ENCODE data around the gene EXOC3L4. TPM values are rescaled to one million over a fixed set of nuclear protein-coding genes. Genes with fewer than 3 reads are reported as not detected.

EXOC3L4 gene
- total RNA-seq, 1 experiment from 2014 or later, result not detected

DNA sequence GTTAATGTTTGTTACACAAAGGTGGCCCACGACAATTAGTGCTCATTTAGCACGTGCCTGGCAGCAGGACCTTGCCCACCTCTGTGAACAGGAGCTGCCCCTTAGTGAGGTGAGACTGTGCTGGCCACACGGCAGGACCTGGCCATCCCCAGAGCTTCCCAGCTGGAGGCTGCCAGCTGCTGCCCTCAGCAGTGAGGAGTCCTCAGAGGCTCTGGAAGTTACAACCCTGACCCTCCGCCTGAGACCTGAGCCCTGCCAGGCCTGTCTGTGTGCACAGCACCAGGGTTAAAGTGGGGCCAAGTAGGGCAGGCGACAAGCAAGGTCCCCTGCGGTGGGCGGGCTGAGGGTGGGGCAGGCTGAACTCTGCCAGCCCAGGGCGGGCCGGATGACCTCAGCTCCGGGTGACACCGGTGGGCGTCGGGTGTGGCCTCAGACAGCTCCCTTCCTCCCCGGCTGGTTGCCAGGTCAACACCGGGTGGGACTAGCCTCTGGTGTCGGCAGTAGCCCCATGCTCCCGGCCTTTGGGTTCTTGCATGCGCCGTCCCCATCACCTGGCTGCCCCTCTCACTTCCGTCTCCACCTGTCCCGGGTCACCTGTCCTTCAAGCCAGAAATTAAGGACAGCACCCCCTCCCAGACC lies 19.7 kb upstream of the EXOC3L4 start:
- Mint-ChIP-seq H3K27ac (ENCODE audit: low read depth, unreplicated experiment) (no peak overlapping the region), H3K36me3 (ENCODE audit: insufficient read depth, unreplicated experiment) (no peaks in the 10 kb centered on the region), H3K4me1 (ENCODE audit: insufficient read depth, unreplicated experiment) (peaks cover 6% of the 10 kb centered on the region), H3K27me3 (ENCODE audit: insufficient read depth, unreplicated experiment) (no peaks in the 10 kb centered on the region), H3K4me3 (ENCODE audit: unreplicated experiment) (no peak overlapping the region), H3K9me3 (ENCODE audit: unreplicated experiment) (no peaks in the 10 kb centered on the region)
- CTCF ChIA-PET, result interaction anchor here (0.5 to 3.0 kb wide), 18 partner anchors 22 to 379 kb away, joined by 3 to 20 read pairs (median 4); no protein-coding TSS in a partner anchor
- DNase-seq (ENCODE audit: unreplicated experiment), result no peak
- TF ChIP-seq, protein P1, sequence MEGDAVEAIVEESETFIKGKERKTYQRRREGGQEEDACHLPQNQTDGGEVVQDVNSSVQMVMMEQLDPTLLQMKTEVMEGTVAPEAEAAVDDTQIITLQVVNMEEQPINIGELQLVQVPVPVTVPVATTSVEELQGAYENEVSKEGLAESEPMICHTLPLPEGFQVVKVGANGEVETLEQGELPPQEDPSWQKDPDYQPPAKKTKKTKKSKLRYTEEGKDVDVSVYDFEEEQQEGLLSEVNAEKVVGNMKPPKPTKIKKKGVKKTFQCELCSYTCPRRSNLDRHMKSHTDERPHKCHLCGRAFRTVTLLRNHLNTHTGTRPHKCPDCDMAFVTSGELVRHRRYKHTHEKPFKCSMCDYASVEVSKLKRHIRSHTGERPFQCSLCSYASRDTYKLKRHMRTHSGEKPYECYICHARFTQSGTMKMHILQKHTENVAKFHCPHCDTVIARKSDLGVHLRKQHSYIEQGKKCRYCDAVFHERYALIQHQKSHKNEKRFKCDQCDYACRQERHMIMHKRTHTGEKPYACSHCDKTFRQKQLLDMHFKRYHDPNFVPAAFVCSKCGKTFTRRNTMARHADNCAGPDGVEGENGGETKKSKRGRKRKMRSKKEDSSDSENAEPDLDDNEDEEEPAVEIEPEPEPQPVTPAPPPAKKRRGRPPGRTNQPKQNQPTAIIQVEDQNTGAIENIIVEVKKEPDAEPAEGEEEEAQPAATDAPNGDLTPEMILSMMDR (IDR thresholded peaks at IDR 0.05; ENCODE audit: unreplicated experiment), result no peak
- no TSS peak for BruUV-seq (replicated peaks)
- POLR2A ChIA-PET, result interaction anchor here (0.7 to 1.4 kb wide), 5 partner anchors 19 to 1608 kb away, joined by 3 to 4 read pairs (median 3); no protein-coding TSS in a partner anchor
- intact Hi-C loops (cut with micrococcal nuclease), result loop anchor here (5.0 to 10.0 kb wide), 2 partner anchors 317 to 380 kb away; no protein-coding TSS in a partner anchor

DNA sequence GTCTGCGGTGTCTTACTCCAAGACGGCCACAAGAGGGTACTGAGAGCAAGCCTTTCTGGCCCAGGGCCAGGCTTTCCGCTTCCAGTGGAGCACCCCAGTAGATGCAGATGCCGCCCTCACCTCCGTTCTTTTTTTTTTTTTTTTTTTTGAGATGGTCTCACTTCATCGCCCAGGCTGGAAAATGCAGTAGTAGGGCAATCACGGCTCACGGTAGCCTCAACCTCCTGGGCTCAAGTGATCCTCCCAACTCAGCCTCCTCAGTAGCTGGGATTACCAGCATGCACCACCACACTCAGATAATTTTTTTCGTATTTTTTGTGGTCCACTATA lies 16.1 kb upstream of the EXOC3L4 start:
- peaks cover 6% of the 10 kb centered on the region for H3K4me1 Mint-ChIP-seq (ENCODE audit: insufficient read depth, unreplicated experiment)
- no peak overlapping the region for H3K4me3 Mint-ChIP-seq (ENCODE audit: unreplicated experiment)
- TF ChIP-seq, protein P1 (IDR thresholded peaks at IDR 0.05; ENCODE audit: unreplicated experiment), result peak; percentile 62
- no peak overlapping the region for H3K27ac Mint-ChIP-seq (ENCODE audit: low read depth, unreplicated experiment)
- no peaks in the 10 kb centered on the region for H3K36me3 Mint-ChIP-seq (ENCODE audit: insufficient read depth, unreplicated experiment)
- no peaks in the 10 kb centered on the region for H3K9me3 Mint-ChIP-seq (ENCODE audit: unreplicated experiment)
- POLR2A ChIA-PET, result no interaction called here
- intact Hi-C loops (cut with micrococcal nuclease), result loop anchor here (1.0 to 10.0 kb wide), 3 partner anchors 214 to 384 kb away; no protein-coding TSS in a partner anchor
- no TSS peak for BruUV-seq (replicated peaks)
- peak; percentile 86 for DNase-seq (ENCODE audit: unreplicated experiment)
- CTCF ChIA-PET, result interaction anchor here (0.6 to 3.2 kb wide), 12 partner anchors 12 to 1941 kb away, joined by 3 to 19 read pairs (median 4); no protein-coding TSS in a partner anchor
- H3K27me3 Mint-ChIP-seq (ENCODE audit: insufficient read depth, unreplicated experiment), result no peaks in the 10 kb centered on the region

DNA sequence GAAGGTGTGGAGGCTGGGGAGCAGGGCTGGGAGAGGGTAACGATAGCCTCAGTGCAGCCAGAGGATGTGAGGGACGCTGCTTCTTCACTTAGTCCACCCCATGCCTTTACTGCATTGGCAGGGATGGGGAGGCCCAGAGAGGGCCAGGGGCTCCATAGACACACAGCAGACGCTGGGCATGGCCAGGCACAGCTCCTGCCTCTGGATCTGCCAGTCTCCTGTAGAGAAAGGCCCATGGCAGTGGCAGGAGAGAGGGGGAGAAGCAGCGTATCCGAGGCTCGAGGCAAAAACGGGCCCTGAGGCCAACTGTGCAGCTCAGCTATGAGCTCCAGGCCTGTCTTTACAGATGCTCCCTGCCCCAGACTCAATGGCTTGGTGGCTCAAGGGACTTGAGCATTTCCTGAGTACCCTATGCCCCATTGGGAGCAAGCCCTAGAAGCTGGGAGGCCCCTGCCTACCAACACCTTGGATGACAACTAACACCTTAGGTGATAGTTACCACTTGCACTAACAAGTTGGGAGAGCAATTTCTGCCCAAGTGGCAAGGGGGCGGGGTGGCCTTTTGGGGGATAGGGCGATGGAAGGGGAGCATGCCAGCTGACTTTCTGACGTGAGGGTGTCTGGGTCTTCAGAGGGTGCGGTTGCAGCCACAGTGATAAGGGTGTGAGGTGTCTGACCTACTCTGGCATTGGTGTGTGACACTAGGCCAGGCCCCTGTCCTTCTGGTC lies 15.5 kb upstream of the EXOC3L4 start:
- TF ChIP-seq, protein P1 (IDR thresholded peaks at IDR 0.05; ENCODE audit: unreplicated experiment), result no peak

DNA sequence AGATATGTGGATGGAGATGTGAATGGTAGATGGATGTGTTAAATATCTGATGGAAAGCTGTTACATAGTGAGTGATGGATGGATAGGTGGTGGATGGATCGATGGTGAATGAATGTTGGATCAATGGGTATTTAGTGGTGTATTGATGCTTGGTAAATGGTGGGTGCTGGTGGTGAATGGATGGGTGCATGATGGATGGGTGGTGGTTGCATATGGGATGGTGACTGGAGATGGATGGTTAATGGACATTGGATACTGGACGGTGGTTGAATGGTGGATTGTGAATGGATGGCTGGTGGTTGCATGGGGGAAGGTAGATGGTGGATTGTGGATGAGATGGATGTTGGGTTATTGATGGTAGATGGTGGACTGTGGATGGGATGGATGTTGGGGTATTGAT lies 12.6 kb upstream of the EXOC3L4 start:
- ChIA-PET CTCF (interaction anchor here (0.6 kb wide), 1 partner anchor 321 kb away, joined by 5 read pairs; no protein-coding TSS in a partner anchor), POLR2A (interaction anchor here (0.5 kb wide), 1 partner anchor 240 kb away, joined by 3 read pairs; no protein-coding TSS in a partner anchor)
- Mint-ChIP-seq H3K27me3 (ENCODE audit: insufficient read depth, unreplicated experiment) (no peaks in the 10 kb centered on the region), H3K4me1 (ENCODE audit: insufficient read depth, unreplicated experiment) (no peaks in the 10 kb centered on the region), H3K9me3 (ENCODE audit: unreplicated experiment) (no peaks in the 10 kb centered on the region), H3K36me3 (ENCODE audit: insufficient read depth, unreplicated experiment) (no peaks in the 10 kb centered on the region), H3K4me3 (ENCODE audit: unreplicated experiment) (no peak overlapping the region), H3K27ac (ENCODE audit: low read depth, unreplicated experiment) (no peak overlapping the region)
- intact Hi-C loops (cut with micrococcal nuclease), result no loop called here
- DNase-seq (ENCODE audit: unreplicated experiment), result no peak
- BruUV-seq (replicated peaks), result no TSS peak
- TF ChIP-seq, protein P1 (IDR thresholded peaks at IDR 0.05; ENCODE audit: unreplicated experiment), result no peak

More for the DNA sequence above, 15.5 kb upstream of the EXOC3L4 start:
- Mint-ChIP-seq H3K4me1 (ENCODE audit: insufficient read depth, unreplicated experiment) (peaks cover 6% of the 10 kb centered on the region), H3K27ac (ENCODE audit: low read depth, unreplicated experiment) (no peak overlapping the region), H3K4me3 (ENCODE audit: unreplicated experiment) (no peak overlapping the region), H3K9me3 (ENCODE audit: unreplicated experiment) (no peaks in the 10 kb centered on the region), H3K36me3 (ENCODE audit: insufficient read depth, unreplicated experiment) (no peaks in the 10 kb centered on the region), H3K27me3 (ENCODE audit: insufficient read depth, unreplicated experiment) (no peaks in the 10 kb centered on the region)
- BruUV-seq (replicated peaks), result no TSS peak
- POLR2A ChIA-PET, result interaction anchor here (0.5 to 1.3 kb wide), 4 partner anchors 11 to 197 kb away, joined by 3 read pairs; no protein-coding TSS in a partner anchor
- DNase-seq (ENCODE audit: unreplicated experiment), result no peak
- intact Hi-C loops (cut with micrococcal nuclease), result loop anchor here (1.0 to 10.0 kb wide), 3 partner anchors 213 to 384 kb away; no protein-coding TSS in a partner anchor
- CTCF ChIA-PET, result interaction anchor here (0.6 to 3.2 kb wide), 13 partner anchors 12 to 240 kb away, joined by 3 to 19 read pairs (median 4); no protein-coding TSS in a partner anchor
